Measurements from ENCODE around the gene C21orf58. TPM values are rescaled to one million over a fixed set of nuclear protein-coding genes. Genes with fewer than 3 reads are reported as not detected.
"Not testable (repeated sequence)": the region's sequence is repeated elsewhere in the genome, so short reads cannot be mapped to it uniquely, and the experiment has no call there.

C21orf58 gene
- total RNA-seq, 4 donors from 2014 or later: 0.44 to 1.6 (median 0.74) TPM

GRCh38 chr21:46311568-46311967 lies 12.1 kb downstream of the C21orf58 start:
- Histone ChIP-seq H3K36me3 (no peaks in the 10 kb centered on the region), H3K4me1 (no peaks in the 10 kb centered on the region), H3K9me3 (no peaks in the 10 kb centered on the region), H3K27ac (no peak overlapping the region), H3K4me3 (no peak overlapping the region), H3K27me3 (no peaks in the 10 kb centered on the region)
- ATAC-seq (no peak), DNase-seq (no peak)
- TF ChIP-seq POLR2A (IDR thresholded peaks at IDR 0.05): no peak
- TF ChIP-seq, protein P1, sequence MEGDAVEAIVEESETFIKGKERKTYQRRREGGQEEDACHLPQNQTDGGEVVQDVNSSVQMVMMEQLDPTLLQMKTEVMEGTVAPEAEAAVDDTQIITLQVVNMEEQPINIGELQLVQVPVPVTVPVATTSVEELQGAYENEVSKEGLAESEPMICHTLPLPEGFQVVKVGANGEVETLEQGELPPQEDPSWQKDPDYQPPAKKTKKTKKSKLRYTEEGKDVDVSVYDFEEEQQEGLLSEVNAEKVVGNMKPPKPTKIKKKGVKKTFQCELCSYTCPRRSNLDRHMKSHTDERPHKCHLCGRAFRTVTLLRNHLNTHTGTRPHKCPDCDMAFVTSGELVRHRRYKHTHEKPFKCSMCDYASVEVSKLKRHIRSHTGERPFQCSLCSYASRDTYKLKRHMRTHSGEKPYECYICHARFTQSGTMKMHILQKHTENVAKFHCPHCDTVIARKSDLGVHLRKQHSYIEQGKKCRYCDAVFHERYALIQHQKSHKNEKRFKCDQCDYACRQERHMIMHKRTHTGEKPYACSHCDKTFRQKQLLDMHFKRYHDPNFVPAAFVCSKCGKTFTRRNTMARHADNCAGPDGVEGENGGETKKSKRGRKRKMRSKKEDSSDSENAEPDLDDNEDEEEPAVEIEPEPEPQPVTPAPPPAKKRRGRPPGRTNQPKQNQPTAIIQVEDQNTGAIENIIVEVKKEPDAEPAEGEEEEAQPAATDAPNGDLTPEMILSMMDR (IDR thresholded peaks at IDR 0.05 in 4 of 5, conservative IDR thresholded peaks at IDR 0.05 in 1 of 5): no peak
- in situ Hi-C loops (cut with MboI; ENCODE audit: low sequenced_read_pairs in 4 of 4): no loop called here
- intact Hi-C loops (cut with DNase I; ENCODE audit: low total_unique reads): no loop called here

- in situ Hi-C loops (cut with MboI; ENCODE audit: low sequenced_read_pairs in 4 of 4); intact Hi-C loops (cut with DNase I; ENCODE audit: low total_unique reads); ATAC-seq: not testable (repeated sequence)
These were observed 13.4 kb downstream of the C21orf58 start for GRCh38 chr21:46310260-46310659.

DNA sequence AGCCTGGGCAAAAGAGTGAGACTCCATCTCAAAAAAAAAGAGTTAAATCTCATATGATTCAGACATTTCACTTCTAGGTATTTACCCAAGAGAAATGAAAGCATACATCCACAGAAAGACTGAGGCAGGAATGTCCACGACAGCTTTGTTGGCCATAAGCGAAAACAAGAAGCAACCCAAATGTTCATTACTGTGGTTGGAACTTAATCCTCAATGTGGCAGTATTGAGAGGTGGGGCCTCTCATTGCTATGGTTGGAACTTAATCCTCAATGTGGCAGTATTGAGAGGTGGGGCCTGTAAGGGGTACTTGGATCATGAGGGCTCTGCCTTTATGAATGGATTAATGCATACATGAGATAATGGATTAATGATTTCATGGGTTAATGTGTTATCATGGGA lies 15.2 kb downstream of the C21orf58 start:
- Histone ChIP-seq H3K27ac (no peak overlapping the region), H3K9me3 (no peaks in the 10 kb centered on the region), H3K36me3 (no peaks in the 10 kb centered on the region), H3K4me3 (no peak overlapping the region), H3K4me1 (no peaks in the 10 kb centered on the region), H3K27me3 (no peaks in the 10 kb centered on the region)
- DNase-seq (no peak), ATAC-seq (no peak)
- in situ Hi-C loops (cut with MboI; ENCODE audit: low sequenced_read_pairs in 4 of 4): no loop called here
- TF ChIP-seq POLR2A (IDR thresholded peaks at IDR 0.05): no peak
- TF ChIP-seq, protein P1 (IDR thresholded peaks at IDR 0.05 in 4 of 5, conservative IDR thresholded peaks at IDR 0.05 in 1 of 5): no peak
- intact Hi-C loops (cut with DNase I; ENCODE audit: low total_unique reads): no loop called here

More at GRCh38 chr21:46310260-46310659, 13.4 kb downstream of the C21orf58 start:
- not testable (repeated sequence) for H3K27me3 ChIP-seq, H3K4me3 ChIP-seq, H3K9me3 ChIP-seq, H3K27ac ChIP-seq, H3K4me1 ChIP-seq, DNase-seq, H3K36me3 ChIP-seq

GRCh38 chr21:46307625-46308024 lies 16.0 kb downstream of the C21orf58 start:
- ATAC-seq: no peak
- H3K36me3 ChIP-seq: no peaks in the 10 kb centered on the region
- H3K4me3 ChIP-seq: no peak overlapping the region
- no peaks in the 10 kb centered on the region for H3K27me3 ChIP-seq
- intact Hi-C loops (cut with DNase I; ENCODE audit: low total_unique reads): no loop called here
- no peaks in the 10 kb centered on the region for H3K9me3 ChIP-seq
- in situ Hi-C loops (cut with MboI; ENCODE audit: low sequenced_read_pairs in 4 of 4): no loop called here
- H3K27ac ChIP-seq: no peak overlapping the region
- no peaks in the 10 kb centered on the region for H3K4me1 ChIP-seq
- TF ChIP-seq, protein P1 (IDR thresholded peaks at IDR 0.05 in 4 of 5, conservative IDR thresholded peaks at IDR 0.05 in 1 of 5): no peak
- no peak for TF ChIP-seq POLR2A (IDR thresholded peaks at IDR 0.05)
- no peak for DNase-seq

DNA sequence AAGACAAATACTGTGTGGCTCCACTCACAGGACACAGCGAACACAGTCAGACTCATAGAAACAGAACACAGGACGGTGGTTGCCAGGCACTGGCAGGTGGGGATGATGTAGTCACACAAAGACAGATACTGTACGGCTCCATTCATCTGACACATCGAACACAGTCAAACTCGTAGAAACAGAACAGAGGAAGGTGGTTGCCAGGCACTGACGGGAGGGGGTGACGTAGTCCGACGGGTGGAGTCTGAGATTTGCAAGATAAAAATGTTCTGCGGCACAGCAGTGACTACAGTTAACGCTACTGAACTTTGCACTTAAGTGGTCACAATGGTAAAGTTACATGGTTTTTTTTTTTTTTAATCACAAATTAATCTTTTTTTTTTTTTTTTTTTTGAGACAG lies 18.7 kb downstream of the C21orf58 start:
- ATAC-seq: no peak
- TF ChIP-seq, protein P1 (IDR thresholded peaks at IDR 0.05 in 4 of 5, conservative IDR thresholded peaks at IDR 0.05 in 1 of 5): no peak
- TF ChIP-seq POLR2A (IDR thresholded peaks at IDR 0.05): no peak
- peaks cover 0 to 2% (median 0%) of the 10 kb centered on the region in 3 donors for H3K27me3 ChIP-seq
- no peaks in the 10 kb centered on the region for H3K4me1 ChIP-seq
- H3K9me3 ChIP-seq: no peaks in the 10 kb centered on the region
- H3K4me3 ChIP-seq: no peak overlapping the region
- intact Hi-C loops (cut with DNase I; ENCODE audit: low total_unique reads): no loop called here
- in situ Hi-C loops (cut with MboI; ENCODE audit: low sequenced_read_pairs in 4 of 4): no loop called here
- DNase-seq: no peak
- no peak overlapping the region for H3K27ac ChIP-seq
- no peaks in the 10 kb centered on the region for H3K36me3 ChIP-seq

All from gastrocnemius medialis (tissue), 4 donors.